Gastroesophageal sphincter (tissue), 3 donors: ENCODE data around the gene EEFSEC.

Experiments
- EP300 ChIP-seq: sonication (generic); formaldehyde crosslinking; IDR thresholded peaks from one replicate; pipeline ENCODE4 v1.6.1; 2017; ENCODE audit warnings: antibody characterized with exemption, mild to moderate bottlenecking
- POLR2A ChIP-seq, 2 donors: fragments of 450-650 bp; IDR thresholded peaks; one replicate each; pipeline ENCODE4 v1.6.1; 2017; ENCODE audit warnings: antibody characterized with exemption in 2 of 2, mild to moderate bottlenecking in 2 of 2, moderate library complexity in 1 of 2
- POLR2AphosphoS5 ChIP-seq: sonication (generic); formaldehyde crosslinking; IDR thresholded peaks from one replicate; pipeline ENCODE4 v1.6.1; 2017; ENCODE audit warnings: antibody characterized with exemption
- TF ChIP-seq, protein P1 (sequence below), 4 experiments: fragments of 200-600 bp in 2 of 4; fragments of 450-650 bp in 2 of 4; sonication (generic) in 1 of 4; IDR thresholded peaks; one replicate each; pipeline ENCODE4 v1.5.1; 2017 to 2019; ENCODE audit warnings: antibody characterized with exemption in 4 of 4, mild to moderate bottlenecking in 2 of 4, moderate library complexity in 2 of 4

DNA sequence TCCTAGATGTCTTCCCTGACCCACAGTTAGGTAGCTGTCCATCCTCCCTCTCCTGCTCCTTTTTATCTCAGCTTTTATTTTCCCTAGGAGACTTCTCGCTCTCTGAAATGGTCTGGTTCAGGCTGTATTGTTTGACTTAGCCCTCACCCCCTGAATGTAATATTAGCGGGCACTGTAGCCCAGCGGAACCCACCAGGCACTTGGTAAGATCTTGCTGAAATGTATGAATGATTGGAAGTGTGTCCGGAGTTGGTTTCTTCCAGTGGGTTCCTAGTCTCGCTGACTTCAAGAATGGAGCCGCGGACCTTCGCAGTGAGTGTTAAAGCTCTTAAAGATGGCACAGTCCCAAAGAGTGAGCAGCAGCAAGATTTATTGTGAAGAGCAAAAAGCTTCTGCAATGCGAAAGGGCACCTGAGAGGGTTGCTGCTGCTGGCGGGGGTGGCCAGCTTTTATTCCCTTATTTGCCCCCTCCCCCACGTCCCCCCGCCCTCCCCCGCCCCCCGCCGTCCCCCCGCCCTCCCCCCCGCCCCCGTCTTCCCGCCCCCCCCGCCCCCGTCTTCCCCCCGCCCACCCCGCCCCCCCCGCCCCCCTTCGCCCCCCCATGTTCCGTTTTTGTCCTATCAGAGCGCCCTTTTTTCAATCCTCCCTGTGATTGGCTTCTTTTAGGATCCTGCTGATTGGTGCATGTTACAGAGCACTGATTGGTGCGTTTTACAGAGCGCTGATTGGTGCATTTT lies 694 bp upstream of the EEFSEC start:
- TF ChIP-seq, protein P1, sequence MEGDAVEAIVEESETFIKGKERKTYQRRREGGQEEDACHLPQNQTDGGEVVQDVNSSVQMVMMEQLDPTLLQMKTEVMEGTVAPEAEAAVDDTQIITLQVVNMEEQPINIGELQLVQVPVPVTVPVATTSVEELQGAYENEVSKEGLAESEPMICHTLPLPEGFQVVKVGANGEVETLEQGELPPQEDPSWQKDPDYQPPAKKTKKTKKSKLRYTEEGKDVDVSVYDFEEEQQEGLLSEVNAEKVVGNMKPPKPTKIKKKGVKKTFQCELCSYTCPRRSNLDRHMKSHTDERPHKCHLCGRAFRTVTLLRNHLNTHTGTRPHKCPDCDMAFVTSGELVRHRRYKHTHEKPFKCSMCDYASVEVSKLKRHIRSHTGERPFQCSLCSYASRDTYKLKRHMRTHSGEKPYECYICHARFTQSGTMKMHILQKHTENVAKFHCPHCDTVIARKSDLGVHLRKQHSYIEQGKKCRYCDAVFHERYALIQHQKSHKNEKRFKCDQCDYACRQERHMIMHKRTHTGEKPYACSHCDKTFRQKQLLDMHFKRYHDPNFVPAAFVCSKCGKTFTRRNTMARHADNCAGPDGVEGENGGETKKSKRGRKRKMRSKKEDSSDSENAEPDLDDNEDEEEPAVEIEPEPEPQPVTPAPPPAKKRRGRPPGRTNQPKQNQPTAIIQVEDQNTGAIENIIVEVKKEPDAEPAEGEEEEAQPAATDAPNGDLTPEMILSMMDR (IDR thresholded peaks at IDR 0.05) = no peak
- TF ChIP-seq POLR2AphosphoS5 (no peak), POLR2A (IDR thresholded peaks at IDR 0.05) (no peak), EP300 (no peak)
